SKM-1 (cell line): ENCODE data around the gene KLHL29.

Experiments
- DNase-seq: peaks from one replicate; lab custom pipeline; 2025; ENCODE audit not compliant: unreplicated experiment; lab: John Stamatoyannopoulos, UW

Gene KLHL29

GRCh38 chr2:23603156-23603555, 218.2 kb downstream of the KLHL29 start:
- DNase-seq = no peak

GRCh38 chr2:23603581-23603980, 218.6 kb downstream of the KLHL29 start:
- DNase-seq = no peak

DNA sequence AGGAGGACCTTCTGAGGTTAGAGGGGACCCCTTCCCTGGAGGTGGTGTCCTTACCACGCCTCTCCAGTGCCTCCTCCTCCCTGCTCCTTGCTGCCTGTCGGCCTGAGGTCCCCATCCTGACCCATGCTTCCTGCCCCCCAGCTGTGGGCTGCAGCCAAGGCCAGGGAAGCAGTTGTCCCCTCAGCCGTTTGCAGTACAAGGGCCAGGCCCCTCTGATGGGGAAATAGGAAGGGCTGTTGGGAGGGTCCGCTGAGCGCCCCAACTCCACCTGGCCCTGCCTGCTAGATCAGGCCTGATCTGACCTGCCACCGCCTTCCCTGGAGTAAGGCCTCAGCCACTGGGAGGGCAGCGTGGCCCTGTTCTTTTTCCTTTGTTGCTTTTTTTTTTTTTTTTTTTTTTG, 219.8 kb downstream of the KLHL29 start:
- DNase-seq = no peak

DNA sequence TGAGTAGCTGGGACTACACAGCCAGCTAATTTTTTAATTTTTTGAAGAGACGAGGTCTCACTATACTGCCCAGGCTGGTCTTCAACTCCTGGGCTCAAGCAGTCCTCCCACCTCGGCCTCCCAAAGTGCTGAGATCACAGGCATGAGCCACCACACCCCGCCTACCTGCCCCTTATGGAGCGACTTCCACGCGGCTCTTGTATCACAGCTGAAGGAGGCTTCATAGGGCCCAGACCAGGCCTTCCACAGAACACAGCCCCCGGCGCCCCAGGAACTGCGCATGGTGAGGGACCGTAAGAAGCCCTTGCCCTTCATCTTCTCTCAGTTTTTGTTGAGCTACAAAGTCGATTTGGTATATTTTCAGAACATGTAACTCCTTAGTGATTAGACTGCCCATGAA, 220.3 kb downstream of the KLHL29 start:
- DNase-seq = no peak

- no peak for DNase-seq
Observed at GRCh38 chr2:23606196-23606595, 221.2 kb downstream of the KLHL29 start.

DNA sequence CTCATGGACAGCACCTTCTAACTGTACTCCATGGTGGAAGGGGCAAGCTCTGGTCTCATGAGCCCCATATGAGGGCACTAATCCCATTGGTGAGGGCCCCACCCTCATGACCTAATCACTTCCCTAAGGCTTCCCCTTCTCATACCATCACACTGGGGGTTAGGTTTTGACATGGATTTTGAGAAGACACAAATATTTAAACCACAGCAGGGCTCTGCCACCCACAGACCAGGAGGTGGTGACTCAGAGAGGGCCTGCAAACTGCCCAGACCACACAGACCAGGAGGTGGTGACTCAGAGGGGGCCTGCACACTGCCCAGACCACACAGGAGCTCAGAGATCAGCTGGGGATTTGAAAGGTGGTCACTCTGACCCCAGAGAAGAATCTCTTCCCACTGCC, 222.0 kb downstream of the KLHL29 start:
- no peak for DNase-seq

DNA sequence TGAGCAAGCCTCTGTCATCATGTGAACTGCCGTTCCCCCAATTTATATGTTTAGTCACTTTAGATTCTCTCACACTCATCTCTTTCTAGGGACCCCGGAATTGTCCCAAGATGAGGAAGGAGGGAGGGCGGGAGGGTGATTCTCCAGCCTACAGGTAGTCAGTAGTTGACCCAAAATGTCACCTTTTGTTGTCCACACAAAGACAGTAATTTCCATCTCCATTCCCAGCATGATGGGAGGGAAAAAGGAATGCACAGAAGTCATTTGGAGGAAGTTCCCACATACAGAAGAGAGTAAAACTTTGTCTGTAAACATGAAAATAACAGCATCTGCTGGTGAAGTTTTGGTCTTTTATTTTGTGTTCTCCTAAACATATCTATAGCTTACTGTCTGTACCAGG, 222.9 kb downstream of the KLHL29 start:
- no peak for DNase-seq

DNA sequence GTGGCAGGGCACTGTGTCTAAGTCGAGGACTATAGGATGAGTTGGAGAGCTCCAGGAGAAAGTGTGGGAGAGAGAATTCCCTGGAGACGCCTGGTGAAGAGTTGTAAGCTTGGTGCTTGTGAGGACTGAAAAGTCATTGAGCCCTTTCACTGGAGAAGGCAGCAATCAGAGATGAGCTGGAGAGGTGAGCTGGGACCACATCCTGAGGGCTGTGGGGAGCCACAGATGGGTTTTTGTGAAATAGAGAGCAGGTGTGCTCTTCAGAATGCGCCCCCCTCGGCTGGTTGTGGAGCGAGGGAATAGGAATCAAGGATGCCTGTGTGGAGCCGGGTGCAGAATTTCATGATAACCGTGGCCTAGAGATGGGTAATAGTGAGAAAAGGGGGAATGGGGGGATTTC, 224.3 kb downstream of the KLHL29 start:
- no peak for DNase-seq

GRCh38 chr2:23611839-23612238, 226.9 kb downstream of the KLHL29 start:
- DNase-seq = no peak

DNA sequence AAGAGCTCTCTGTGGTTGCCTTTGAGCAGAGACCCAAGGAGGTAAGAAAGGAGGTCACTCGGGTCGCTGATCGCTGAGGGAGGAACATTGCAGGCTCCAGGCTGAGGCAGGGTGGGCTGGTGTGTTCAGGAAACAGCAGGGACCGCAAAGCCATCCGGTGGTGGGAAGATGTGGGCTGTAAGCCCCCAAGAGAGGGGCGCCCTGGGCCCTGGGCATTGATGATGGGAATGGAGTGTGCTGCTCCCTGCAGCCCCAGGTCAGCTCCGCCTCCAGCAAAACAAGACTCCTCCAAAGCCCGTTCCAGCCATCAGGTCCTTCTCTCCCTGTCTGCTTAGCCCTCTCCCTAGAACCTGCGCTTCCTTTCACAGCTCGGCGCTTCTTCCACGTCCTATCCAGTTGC, 229.7 kb downstream of the KLHL29 start:
- DNase-seq = no peak

GRCh38 chr2:23615216-23616020, 230.4 kb downstream of the KLHL29 start:
- no peak for DNase-seq

DNA sequence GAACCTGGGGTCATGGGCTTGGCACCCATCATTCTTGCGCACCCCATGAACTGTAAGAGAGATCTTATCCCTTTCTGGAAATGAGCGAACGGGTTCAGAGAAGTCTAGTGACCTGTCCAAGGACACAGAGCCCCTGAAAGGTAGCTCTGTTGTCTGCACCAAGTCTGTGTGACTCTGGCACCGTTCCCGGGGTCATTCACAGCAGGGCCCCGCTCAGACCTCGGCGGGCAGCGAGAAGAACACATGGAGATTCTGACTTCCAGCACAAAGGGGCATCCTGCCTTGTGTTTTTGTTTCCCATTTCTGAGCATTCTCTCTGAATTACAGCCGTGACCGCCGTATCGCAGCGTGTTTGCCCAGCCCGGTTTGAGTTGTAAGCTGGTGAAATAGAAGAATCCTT, 231.7 kb downstream of the KLHL29 start:
- no peak for DNase-seq

DNA sequence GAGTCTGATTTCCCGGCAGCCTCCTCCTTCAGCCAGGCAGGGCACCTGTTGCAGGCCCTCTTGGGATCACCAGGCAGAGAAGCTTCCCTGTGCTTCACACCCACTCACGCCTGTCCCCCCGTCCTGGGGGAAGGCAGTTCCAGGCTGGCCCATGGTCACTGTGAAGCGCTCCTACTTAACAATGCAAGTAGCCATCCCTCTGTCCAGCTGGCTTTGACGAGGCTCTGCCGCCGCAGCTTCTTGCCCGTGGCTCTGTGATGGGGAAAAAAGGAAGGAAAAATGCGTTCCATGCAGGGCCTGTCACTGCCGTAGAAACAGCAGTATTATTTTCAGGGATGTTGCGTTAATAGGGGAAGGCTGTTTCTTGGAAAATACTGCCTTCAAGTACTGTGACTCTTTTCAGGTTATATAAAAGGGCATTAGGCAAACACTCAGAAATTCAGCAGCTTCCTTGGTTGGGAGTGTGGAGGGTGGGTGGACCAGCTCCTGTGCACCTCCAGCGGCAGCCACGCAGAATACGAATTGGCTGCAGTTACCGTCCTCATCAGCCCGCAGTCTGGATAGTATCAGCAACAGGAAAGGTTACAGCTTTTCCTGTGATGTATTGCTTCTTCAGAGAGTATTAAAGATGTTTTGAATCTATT, 232.3 kb downstream of the KLHL29 start:
- DNase-seq = no peak

DNA sequence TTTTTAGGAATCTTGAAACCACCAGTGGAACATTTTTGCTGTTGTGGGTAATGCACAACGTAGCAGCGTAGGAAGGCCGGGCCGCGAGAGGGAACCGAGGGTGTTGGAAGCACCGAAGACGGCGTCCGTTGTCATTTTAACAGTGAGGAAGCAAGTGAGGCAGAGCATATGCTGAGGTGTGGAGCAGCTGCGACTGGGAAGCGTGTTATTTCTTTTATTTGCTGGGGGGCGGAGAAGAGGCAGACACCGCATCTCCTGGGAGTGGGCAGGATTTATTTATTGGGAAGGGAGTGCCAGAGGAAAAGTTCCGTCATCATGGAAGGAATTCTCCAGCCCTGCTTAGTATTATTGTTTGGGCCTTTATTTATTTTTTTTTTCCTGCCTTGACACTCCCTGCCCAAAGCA, 232.8 kb downstream of the KLHL29 start:
- DNase-seq = no peak

DNA sequence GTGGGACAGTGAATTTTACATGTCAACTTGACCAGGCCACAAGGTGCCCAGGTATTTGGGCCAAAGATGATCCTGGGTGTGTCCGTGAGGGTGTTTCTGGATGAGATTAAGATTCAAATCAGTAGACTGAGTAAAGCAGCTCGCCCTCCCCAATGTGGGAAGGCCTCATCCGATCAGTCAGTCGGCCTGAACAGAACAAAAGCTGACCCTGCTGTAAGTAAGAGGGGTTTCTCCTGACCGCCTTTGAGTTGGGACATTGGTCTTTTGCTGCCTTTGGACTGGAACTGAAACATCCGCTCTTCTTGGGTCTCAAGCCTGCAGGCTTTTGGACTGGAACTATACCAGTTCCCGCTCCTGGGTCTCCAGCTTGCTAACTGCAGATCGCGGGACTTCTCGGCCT, 233.3 kb downstream of the KLHL29 start:
- no peak for DNase-seq

- DNase-seq = no peak
Observed at GRCh38 chr2:23618794-23619530, 234.0 kb downstream of the KLHL29 start.

DNA sequence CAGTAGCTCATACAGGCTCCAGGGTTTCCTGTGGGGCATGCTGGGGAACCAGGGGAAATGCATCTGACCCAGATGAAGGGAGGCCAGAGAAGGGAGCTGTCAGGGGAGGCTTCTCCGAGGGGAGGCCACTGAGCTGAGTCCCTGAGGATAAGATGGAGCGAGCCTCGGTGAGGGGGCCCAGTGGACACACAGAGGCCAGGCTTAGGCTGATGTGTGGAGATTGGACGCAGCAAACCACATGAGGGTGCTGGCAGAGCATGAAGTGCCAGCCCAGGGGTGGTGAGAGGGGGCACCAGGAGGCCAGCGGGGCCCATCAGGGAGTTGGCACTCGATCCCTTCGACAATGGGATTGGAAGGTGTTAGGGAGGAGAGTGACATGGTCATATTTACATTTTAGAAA, 235.0 kb downstream of the KLHL29 start:
- DNase-seq = no peak

- no peak for DNase-seq
Observed at GRCh38 chr2:23620841-23621341, 235.9 kb downstream of the KLHL29 start.

- DNase-seq = no peak
Observed at GRCh38 chr2:23621616-23622015, 236.6 kb downstream of the KLHL29 start.

- DNase-seq = no peak
Observed at GRCh38 chr2:23622466-23622865, 237.5 kb downstream of the KLHL29 start.

GRCh38 chr2:23622966-23623675, 238.1 kb downstream of the KLHL29 start:
- DNase-seq = no peak
